GM23248 (cell line): Measurements from ENCODE around the gene ZNF385D. TPM values are rescaled to one million over a fixed set of nuclear protein-coding genes. Genes with fewer than 3 reads are reported as not detected.
A peak's percentile ranks its signal among the peaks of the same experiment; 100 is the strongest.

ENCODE experiments used
- DNase-seq: peaks from one replicate; pipeline ENCODE4 v3.0.0-alpha.2; 2015
- H2AFZ ChIP-seq: fragments of 200-600 bp; sonication (generic); 2 replicates; pipeline ENCODE4 v1.6.1; 2016; ENCODE audit warnings: antibody characterized with exemption
- H3F3A ChIP-seq: fragments of 200-600 bp; sonication (generic); 2 replicates; pipeline ENCODE4 v1.6.1; 2016; ENCODE audit warnings: mild to moderate bottlenecking, antibody characterized with exemption, mixed run types; ENCODE audit not compliant: insufficient read depth
- H3K27ac ChIP-seq: fragments of 200-600 bp; sonication (generic); 2 replicates; pipeline ENCODE4 v1.5.1; 2016; ENCODE audit warnings: mild to moderate bottlenecking
- H3K27me3 ChIP-seq: fragments of 200-600 bp; sonication (generic); replicated peaks from 2 replicates; pipeline ENCODE4 v1.6.1; 2016; ENCODE audit warnings: mild to moderate bottlenecking; ENCODE audit not compliant: insufficient read depth
- H3K36me3 ChIP-seq: fragments of 200-600 bp; sonication (generic); 2 replicates; pipeline ENCODE4 v1.6.1; 2016; ENCODE audit warnings: low read depth, mild to moderate bottlenecking
- H3K4me1 ChIP-seq: fragments of 200-600 bp; sonication (generic); 2 replicates; pipeline ENCODE4 v1.6.1; 2016; ENCODE audit warnings: mild to moderate bottlenecking; ENCODE audit not compliant: insufficient read depth
- H3K4me2 ChIP-seq: fragments of 200-600 bp; sonication (generic); one replicate; pipeline ENCODE4 v1.6.1; 2016; ENCODE audit warnings: mild to moderate bottlenecking; ENCODE audit not compliant: unreplicated experiment
- H3K4me3 ChIP-seq: fragments of 200-600 bp; sonication (generic); 2 replicates; pipeline ENCODE4 v1.5.1; 2016; ENCODE audit warnings: mild to moderate bottlenecking
- H3K79me2 ChIP-seq: fragments of 200-600 bp; sonication (generic); 2 replicates; pipeline ENCODE4 v1.6.1; 2016; ENCODE audit warnings: mild to moderate bottlenecking; ENCODE audit not compliant: insufficient read depth
- H3K9ac ChIP-seq: fragments of 200-600 bp; sonication (generic); 2 replicates; pipeline ENCODE4 v1.6.1; 2016; ENCODE audit warnings: mild to moderate bottlenecking
- H3K9me2 ChIP-seq: fragments of 200-600 bp; sonication (generic); 2 replicates; pipeline ENCODE4 v1.6.1; 2016; ENCODE audit warnings: mixed run types, mild to moderate bottlenecking, moderate library complexity; ENCODE audit not compliant: insufficient read depth
- H3K9me3 ChIP-seq: fragments of 200-600 bp; sonication (generic); one replicate; pipeline ENCODE4 v1.6.1; 2017; ENCODE audit warnings: low read depth
- H4K20me1 ChIP-seq: fragments of 200-600 bp; sonication (generic); 2 replicates; pipeline ENCODE4 v1.6.0; 2016; ENCODE audit not compliant: insufficient read depth
- EZH2 ChIP-seq: fragments of 200-600 bp; sonication (generic); IDR thresholded peaks from 2 replicates; pipeline ENCODE4 v1.6.1; 2018; ENCODE audit warnings: antibody characterized with exemption, mild to moderate bottlenecking; ENCODE audit not compliant: insufficient read depth, poor library complexity, severe bottlenecking
- EZH2phosphoT487 ChIP-seq: fragments of 200-600 bp; sonication (generic); IDR thresholded peaks from 2 replicates; pipeline ENCODE4 v1.6.1; 2018; ENCODE audit warnings: antibody characterized with exemption, moderate library complexity, mild to moderate bottlenecking, low read depth; ENCODE audit not compliant: insufficient read depth
- WGBS, 2 experiments: methylation state at CpG; one replicate each; pipeline ENCODE4 v1.1.6; 2015 to 2017; ENCODE audit warnings: low lambda C conversion rate in 2 of 2, low coverage in 1 of 2; ENCODE audit errors: missing lambda C conversion rate in 2 of 2; 5-methylcytosine and 5-hydroxymethylcytosine counted together
- in situ Hi-C: fragments of 300-500 bp; cut with MboI; formaldehyde crosslinking; loops from 2 replicates; pipeline ENCODE4 v1.15.0; 2020
- polyA plus RNA-seq: library from polyadenylated mRNA; unstranded; fragments of >200 nt; fragmentation: Nextera tagmentation; extraction: Ambion mirVana; gene quantifications from 2 replicates; pipeline ENCODE4 v1.2.1, GENCODE V29; 2016
- total RNA-seq: library from RNA; depleted of rRNA; stranded (reverse); fragments of >200 nt; shearing (Covaris generic); gene quantifications from 2 replicates; pipeline ENCODE4 v1.2.3, GENCODE V29; 2014

The ZNF385D gene
- total and polyA plus RNA-seq, 2 experiments from 2014 or later, result 0.97 to 13.8 TPM

- H3K4me2 ChIP-seq, result no peak overlapping the region
- TF ChIP-seq EZH2phosphoT487, result no peak
- no peak for TF ChIP-seq EZH2
These were observed 188.8 kb downstream of the ZNF385D start for GRCh38 chr3:21562243-21562642.

GRCh38 chr3:21561472-21561871 lies 189.5 kb downstream of the ZNF385D start:
- H3K27ac ChIP-seq, result no peak overlapping the region
- H3K36me3 ChIP-seq, result 0 out of 2 replicates have a peak, but pooled peaks cover 4% of the 10 kb centered on the region
- 89 to 90% methylated on average over 2 of the region's 2 CpGs for WGBS, 2 experiments
- TF ChIP-seq EZH2phosphoT487 (no peak), EZH2 (no peak)
- no peak overlapping the region for H3K4me2 ChIP-seq
- no peaks in the 10 kb centered on the region for H3K9me3 ChIP-seq
- no peaks in the 10 kb centered on the region for H3K79me2 ChIP-seq
- in situ Hi-C loops, result no loop called here
- no peak overlapping the region for H3K4me3 ChIP-seq
- no peaks in the 10 kb centered on the region for H3K27me3 ChIP-seq
- H3K9me2 ChIP-seq, result no peaks in the 10 kb centered on the region
- H3K4me1 ChIP-seq, result no peaks in the 10 kb centered on the region; the same call in 1 of the 2 replicates
- no peak for DNase-seq
- H4K20me1 ChIP-seq, result no peaks in the 10 kb centered on the region
- no peaks in the 10 kb centered on the region for H3F3A ChIP-seq
- H2AFZ ChIP-seq, result no peak overlapping the region
- H3K9ac ChIP-seq, result no peak overlapping the region

More at GRCh38 chr3:21562243-21562642, 188.8 kb downstream of the ZNF385D start:
- 0 out of 2 replicates have a peak, but pooled peaks cover 4% of the 10 kb centered on the region for H3K36me3 ChIP-seq
- no peak overlapping the region for H3K27ac ChIP-seq
- DNase-seq, result peak; percentile 34
- no peak overlapping the region for H3K4me3 ChIP-seq
- no peaks in the 10 kb centered on the region for H3K79me2 ChIP-seq
- H3K27me3 ChIP-seq, result no peaks in the 10 kb centered on the region
- H3K9me3 ChIP-seq, result no peaks in the 10 kb centered on the region
- H3K9me2 ChIP-seq, result no peaks in the 10 kb centered on the region
- H4K20me1 ChIP-seq, result no peaks in the 10 kb centered on the region
- no peak overlapping the region for H2AFZ ChIP-seq
- H3K9ac ChIP-seq, result no peak overlapping the region
- in situ Hi-C loops, result no loop called here
- no peaks in the 10 kb centered on the region for H3F3A ChIP-seq
- no peaks in the 10 kb centered on the region; the same call in 1 of the 2 replicates for H3K4me1 ChIP-seq

- no peaks in the 10 kb centered on the region for H4K20me1 ChIP-seq
- no peak overlapping the region for H3K4me3 ChIP-seq
- no peaks in the 10 kb centered on the region for H3K4me1 ChIP-seq
- H3K9me3 ChIP-seq, result no peaks in the 10 kb centered on the region
- no peak overlapping the region for H3K9ac ChIP-seq
- TF ChIP-seq EZH2phosphoT487 (no peak), EZH2 (no peak)
- in situ Hi-C loops, result no loop called here
- DNase-seq, result peak; percentile 24
- H3K36me3 ChIP-seq, result no peaks in the 10 kb centered on the region
- H3K27me3 ChIP-seq, result no peaks in the 10 kb centered on the region
- no peaks in the 10 kb centered on the region for H3K79me2 ChIP-seq
- H3K9me2 ChIP-seq, result no peaks in the 10 kb centered on the region
- no peak overlapping the region for H3K4me2 ChIP-seq
- no peak overlapping the region for H2AFZ ChIP-seq
- 85 to 92% methylated on average over 2 of the region's 2 CpGs for WGBS, 2 experiments
- no peak overlapping the region for H3K27ac ChIP-seq
- no peaks in the 10 kb centered on the region for H3F3A ChIP-seq
These were observed 200.0 kb downstream of the ZNF385D start for GRCh38 chr3:21551019-21551418.

- no peak overlapping the region for H3K27ac ChIP-seq
- no peak overlapping the region for H2AFZ ChIP-seq
- H3K9me3 ChIP-seq, result no peaks in the 10 kb centered on the region
- 32 to 39% methylated on average over 4 of the region's 4 CpGs for WGBS, 2 experiments
- in situ Hi-C loops, result no loop called here
- no peaks in the 10 kb centered on the region for H3K9me2 ChIP-seq
- H3F3A ChIP-seq, result no peaks in the 10 kb centered on the region
- H3K9ac ChIP-seq, result no peak overlapping the region
- TF ChIP-seq EZH2phosphoT487, result no peak
- no peak for TF ChIP-seq EZH2
- H3K4me1 ChIP-seq, result peaks cover 13% of the 10 kb centered on the region
- H3K36me3 ChIP-seq, result no peaks in the 10 kb centered on the region
- H3K27me3 ChIP-seq, result no peaks in the 10 kb centered on the region
- peak; percentile 27 for DNase-seq
- H3K4me3 ChIP-seq, result no peak overlapping the region
- no peak overlapping the region for H3K4me2 ChIP-seq
- H3K79me2 ChIP-seq, result no peaks in the 10 kb centered on the region
- no peaks in the 10 kb centered on the region for H4K20me1 ChIP-seq
These were observed 206.9 kb downstream of the ZNF385D start for GRCh38 chr3:21544076-21544462.
